ENCODE results near the gene LOXHD1.

LOXHD1 gene

DNA sequence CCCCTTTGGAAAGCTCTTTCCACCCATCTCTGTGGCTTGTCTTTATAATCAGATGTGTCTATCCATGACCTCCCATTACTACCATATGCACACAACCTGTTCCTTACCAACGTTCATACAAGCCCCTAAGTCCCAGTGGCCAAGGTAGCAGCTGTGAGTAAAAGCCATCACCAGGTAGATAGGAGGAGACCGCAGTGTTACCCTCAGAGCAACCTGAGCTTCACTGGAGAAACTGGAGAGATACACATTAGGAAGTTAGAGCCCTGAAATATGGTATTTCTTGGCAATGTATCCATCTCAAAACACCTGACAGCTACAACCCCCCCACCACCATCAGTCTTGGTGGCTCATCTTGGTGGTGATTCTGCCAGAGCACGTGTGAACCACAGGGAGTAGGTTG lies 26.0 kb downstream of the LOXHD1 start:
- no peak for DNase-seq (ENCODE audit: low read depth)
- no peak overlapping the region for H3K4me3 ChIP-seq (ENCODE audit: low read depth, low read length)
- TF ChIP-seq MAX (IDR thresholded peaks at IDR 0.05; ENCODE audit: low read depth, low read length) (no peak), POLR2A (IDR thresholded peaks at IDR 0.05; ENCODE audit: extremely low read depth, insufficient read length) (no peak), MYC (IDR thresholded peaks at IDR 0.05; ENCODE audit: low read depth, low read length) (no peak)
- TF ChIP-seq, protein P1, sequence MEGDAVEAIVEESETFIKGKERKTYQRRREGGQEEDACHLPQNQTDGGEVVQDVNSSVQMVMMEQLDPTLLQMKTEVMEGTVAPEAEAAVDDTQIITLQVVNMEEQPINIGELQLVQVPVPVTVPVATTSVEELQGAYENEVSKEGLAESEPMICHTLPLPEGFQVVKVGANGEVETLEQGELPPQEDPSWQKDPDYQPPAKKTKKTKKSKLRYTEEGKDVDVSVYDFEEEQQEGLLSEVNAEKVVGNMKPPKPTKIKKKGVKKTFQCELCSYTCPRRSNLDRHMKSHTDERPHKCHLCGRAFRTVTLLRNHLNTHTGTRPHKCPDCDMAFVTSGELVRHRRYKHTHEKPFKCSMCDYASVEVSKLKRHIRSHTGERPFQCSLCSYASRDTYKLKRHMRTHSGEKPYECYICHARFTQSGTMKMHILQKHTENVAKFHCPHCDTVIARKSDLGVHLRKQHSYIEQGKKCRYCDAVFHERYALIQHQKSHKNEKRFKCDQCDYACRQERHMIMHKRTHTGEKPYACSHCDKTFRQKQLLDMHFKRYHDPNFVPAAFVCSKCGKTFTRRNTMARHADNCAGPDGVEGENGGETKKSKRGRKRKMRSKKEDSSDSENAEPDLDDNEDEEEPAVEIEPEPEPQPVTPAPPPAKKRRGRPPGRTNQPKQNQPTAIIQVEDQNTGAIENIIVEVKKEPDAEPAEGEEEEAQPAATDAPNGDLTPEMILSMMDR (IDR thresholded peaks at IDR 0.05; ENCODE audit: low read depth, low read length) = no peak

DNA sequence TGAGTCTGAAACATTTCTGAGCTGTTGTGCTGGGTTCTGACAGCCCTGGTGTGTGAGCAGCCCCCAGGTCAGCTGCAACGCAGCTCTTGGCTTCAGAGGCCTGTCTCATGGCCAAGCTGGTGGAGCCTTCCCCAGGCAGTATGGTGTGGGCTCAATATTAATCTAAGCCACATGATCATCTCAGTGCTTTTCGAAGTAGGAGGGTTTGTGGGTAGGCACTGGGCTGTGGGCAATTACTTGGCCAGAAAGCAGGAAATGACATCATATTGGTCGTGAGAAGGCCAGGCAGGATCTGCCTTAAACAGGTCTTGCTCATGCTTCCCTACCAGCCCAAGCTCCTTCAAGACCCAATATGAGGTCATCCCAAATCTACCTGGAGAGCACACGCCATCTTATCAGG lies 26.9 kb downstream of the LOXHD1 start:
- DNase-seq (ENCODE audit: low read depth) = peak; percentile 64
- H3K4me3 ChIP-seq (ENCODE audit: low read depth, low read length) = no peak overlapping the region
- TF ChIP-seq, protein P1 (IDR thresholded peaks at IDR 0.05; ENCODE audit: low read depth, low read length) = no peak
- no peak for TF ChIP-seq MAX (IDR thresholded peaks at IDR 0.05; ENCODE audit: low read depth, low read length)
- TF ChIP-seq MYC (IDR thresholded peaks at IDR 0.05; ENCODE audit: low read depth, low read length) = no peak
- no peak for TF ChIP-seq POLR2A (IDR thresholded peaks at IDR 0.05; ENCODE audit: extremely low read depth, insufficient read length)

GRCh38 chr18:46629361-46629760 lies 27.7 kb downstream of the LOXHD1 start:
- TF ChIP-seq, protein P1 (IDR thresholded peaks at IDR 0.05; ENCODE audit: low read depth, low read length) = no peak
- TF ChIP-seq MAX (IDR thresholded peaks at IDR 0.05; ENCODE audit: low read depth, low read length) = no peak
- TF ChIP-seq POLR2A (IDR thresholded peaks at IDR 0.05; ENCODE audit: extremely low read depth, insufficient read length) = no peak
- no peak for TF ChIP-seq MYC (IDR thresholded peaks at IDR 0.05; ENCODE audit: low read depth, low read length)

GRCh38 chr18:46628206-46628605 lies 28.8 kb downstream of the LOXHD1 start:
- H3K4me3 ChIP-seq (ENCODE audit: low read depth, low read length) = no peak overlapping the region
- DNase-seq (ENCODE audit: low read depth) = no peak
- TF ChIP-seq MAX (IDR thresholded peaks at IDR 0.05; ENCODE audit: low read depth, low read length) (no peak), POLR2A (IDR thresholded peaks at IDR 0.05; ENCODE audit: extremely low read depth, insufficient read length) (no peak), MYC (IDR thresholded peaks at IDR 0.05; ENCODE audit: low read depth, low read length) (no peak)
- TF ChIP-seq, protein P1 (IDR thresholded peaks at IDR 0.05; ENCODE audit: low read depth, low read length) = no peak

More at GRCh38 chr18:46629361-46629760, 27.7 kb downstream of the LOXHD1 start:
- H3K4me3 ChIP-seq (ENCODE audit: low read depth, low read length) = no peak overlapping the region
- DNase-seq (ENCODE audit: low read depth) = no peak

GRCh38 chr18:46627136-46627535 lies 29.9 kb downstream of the LOXHD1 start:
- DNase-seq (ENCODE audit: low read depth) = no peak
- H3K4me3 ChIP-seq (ENCODE audit: low read depth, low read length) = no peak overlapping the region
- TF ChIP-seq MYC (IDR thresholded peaks at IDR 0.05; ENCODE audit: low read depth, low read length) (no peak), POLR2A (IDR thresholded peaks at IDR 0.05; ENCODE audit: extremely low read depth, insufficient read length) (no peak), MAX (IDR thresholded peaks at IDR 0.05; ENCODE audit: low read depth, low read length) (no peak)
- TF ChIP-seq, protein P1 (IDR thresholded peaks at IDR 0.05; ENCODE audit: low read depth, low read length) = no peak

DNA sequence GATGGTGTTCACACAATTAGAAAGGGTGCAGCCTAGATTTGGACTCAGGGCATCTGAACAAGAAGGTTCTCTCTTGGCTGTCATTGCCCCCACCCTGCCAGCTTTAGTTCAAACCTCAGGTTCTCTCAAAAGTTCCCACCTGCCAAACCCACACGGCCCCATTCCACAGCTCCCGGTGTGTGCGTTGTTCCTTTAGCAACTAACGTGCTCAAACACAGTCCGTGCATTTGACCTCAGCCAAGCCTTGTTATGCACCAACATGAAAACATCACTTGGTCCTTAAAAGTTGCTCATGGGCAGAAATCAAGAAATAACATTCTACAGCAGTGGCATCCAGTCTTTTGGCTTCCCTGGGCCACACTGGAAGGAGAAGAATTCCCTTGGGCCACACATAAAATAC lies 32.0 kb downstream of the LOXHD1 start:
- no peak overlapping the region for H3K4me3 ChIP-seq (ENCODE audit: low read depth, low read length)
- no peak for TF ChIP-seq POLR2A (IDR thresholded peaks at IDR 0.05; ENCODE audit: extremely low read depth, insufficient read length)
- no peak for TF ChIP-seq MAX (IDR thresholded peaks at IDR 0.05; ENCODE audit: low read depth, low read length)
- TF ChIP-seq MYC (IDR thresholded peaks at IDR 0.05; ENCODE audit: low read depth, low read length) = no peak
- TF ChIP-seq, protein P1 (IDR thresholded peaks at IDR 0.05; ENCODE audit: low read depth, low read length) = no peak
- DNase-seq (ENCODE audit: low read depth) = no peak
